ENCODE results near the gene ARCN1.

ARCN1 gene

GRCh38 chr11:118622376-118623268 is 50.4 kb downstream of the ARCN1 start:
- peak; percentile 98 for DNase-seq

- DNase-seq = peak; percentile 99
These were observed 51.1 kb downstream of the ARCN1 start for GRCh38 chr11:118623269-118623655.

GRCh38 chr11:118625036-118625690 is 53.0 kb downstream of the ARCN1 start:
- DNase-seq = peak; percentile 92

GRCh38 chr11:118625976-118626375 is 53.8 kb downstream of the ARCN1 start:
- DNase-seq = peak; percentile 92

GRCh38 chr11:118627566-118627965 is 55.4 kb downstream of the ARCN1 start:
- no peak for DNase-seq

GRCh38 chr11:118628031-118628430 is 55.8 kb downstream of the ARCN1 start:
- no peak for DNase-seq

- DNase-seq = no peak
These were observed 56.2 kb downstream of the ARCN1 start for GRCh38 chr11:118628432-118628831.

- no peak for DNase-seq
These were observed 56.8 kb downstream of the ARCN1 start for GRCh38 chr11:118628861-118629549.

GRCh38 chr11:118629761-118630661 is 57.8 kb downstream of the ARCN1 start:
- no peak for DNase-seq

- no peak for DNase-seq
These were observed 59.1 kb downstream of the ARCN1 start for GRCh38 chr11:118631142-118631909.

- DNase-seq = no peak
These were observed 60.5 kb downstream of the ARCN1 start for GRCh38 chr11:118632577-118633318.

GRCh38 chr11:118633319-118633690 is 61.1 kb downstream of the ARCN1 start:
- peak; percentile 11 for DNase-seq

GRCh38 chr11:118633979-118634378 is 61.8 kb downstream of the ARCN1 start:
- DNase-seq = peak; percentile 47

GRCh38 chr11:118634431-118635236 is 62.4 kb downstream of the ARCN1 start:
- DNase-seq = peak; percentile 92

GRCh38 chr11:118635237-118635591 is 63.0 kb downstream of the ARCN1 start:
- no peak for DNase-seq

- peak; percentile 13 for DNase-seq
These were observed 63.4 kb downstream of the ARCN1 start for GRCh38 chr11:118635642-118636041.

- no peak for DNase-seq
These were observed 64.5 kb downstream of the ARCN1 start for GRCh38 chr11:118636569-118637290.

- no peak for DNase-seq
These were observed 66.5 kb downstream of the ARCN1 start for GRCh38 chr11:118638726-118639125.

- DNase-seq = no peak
These were observed 67.7 kb downstream of the ARCN1 start for GRCh38 chr11:118639899-118640298.

All from NCI-H69 (cell line).